PC-3 (cell line): ENCODE data around the gene ZNF148. TPM values are rescaled to one million over a fixed set of nuclear protein-coding genes. Genes with fewer than 3 reads are reported as not detected.

ENCODE experiments used
- ATAC-seq: fragments of 200-7000 bp; cut with Tn5 transposase; 2 replicates; pipeline ENCODE4 v1.9.1; 2020; ENCODE audit warnings: mild to moderate bottlenecking, moderate library complexity
- BruUV-seq: library from RNA; stranded (reverse); fragments of 400-500 nt; replicated peaks from 2 replicates; lab custom pipeline; 2021; lab: Mats Ljungman, UMichigan
- CTCF ChIA-PET: fragments of 300-600 bp; sonication (Branson Sonifier 250); formaldehyde crosslinking; loops from one replicate; lab custom pipeline; 2022; ENCODE audit warnings: antibody characterized with exemption; lab: Charles Lee
- POLR2A ChIA-PET: fragments of 300-600 bp; sonication (Branson Sonifier 250); formaldehyde crosslinking; loops from one replicate; lab custom pipeline; 2022; ENCODE audit warnings: antibody characterized with exemption; ENCODE audit not compliant: unreplicated experiment; lab: Charles Lee
- DNase-seq: peaks from one replicate; pipeline ENCODE4 v3.0.0-alpha.2; 2015
- H2AFZ ChIP-seq: fragments of 300-600 bp; sonication (generic); 2 replicates; pipeline ENCODE4 v1.6.0; 2016; ENCODE audit warnings: antibody characterized with exemption, low read length
- H3F3A ChIP-seq: fragments of 300-600 bp; sonication (generic); one replicate; pipeline ENCODE4 v1.6.0; 2017; ENCODE audit warnings: antibody characterized with exemption, low read length, control low read depth, mild to moderate bottlenecking; ENCODE audit not compliant: unreplicated experiment
- H3K27ac ChIP-seq: fragments of 300-600 bp; sonication (generic); 2 replicates; pipeline ENCODE4 v1.5.1; 2016; ENCODE audit warnings: mild to moderate bottlenecking, low read length
- H3K27me3 ChIP-seq: fragments of 300-600 bp; sonication (generic); 2 replicates; pipeline ENCODE4 v1.6.1; 2016; ENCODE audit warnings: low read length, mixed read lengths
- H3K36me3 ChIP-seq: fragments of 300-600 bp; sonication (generic); 2 replicates; pipeline ENCODE4 v1.6.1; 2016; ENCODE audit warnings: low read depth, mixed run types, low read length, mixed read lengths
- H3K4me1 ChIP-seq: fragments of 300-600 bp; sonication (generic); 2 replicates; pipeline ENCODE4 v1.5.1; 2016; ENCODE audit warnings: low read length; ENCODE audit not compliant: insufficient read depth
- H3K4me2 ChIP-seq: fragments of 300-600 bp; sonication (generic); 2 replicates; pipeline ENCODE4 v1.6.0; 2016; ENCODE audit warnings: low read length
- H3K4me3 ChIP-seq: fragments of 300-600 bp; sonication (generic); 2 replicates; pipeline ENCODE4 v1.5.1; 2016; ENCODE audit warnings: mild to moderate bottlenecking, low read length, mixed read lengths
- H3K79me2 ChIP-seq: fragments of 300-600 bp; sonication (generic); 2 replicates; pipeline ENCODE4 v1.6.1; 2017; ENCODE audit warnings: low read length, mixed read lengths
- H3K9ac ChIP-seq: fragments of 300-600 bp; sonication (generic); 2 replicates; pipeline ENCODE4 v1.6.0; 2016; ENCODE audit warnings: mild to moderate bottlenecking, low read length
- H3K9me2 ChIP-seq: fragments of 300-600 bp; sonication (generic); replicated peaks from 2 replicates; pipeline ENCODE4 v1.6.1; 2016; ENCODE audit warnings: mixed run types, low read length, mixed read lengths
- H3K9me3 ChIP-seq: fragments of 300-600 bp; sonication (generic); 2 replicates; pipeline ENCODE4 v1.6.1; 2016; ENCODE audit warnings: low read length, mixed read lengths
- H4K20me1 ChIP-seq: fragments of 300-600 bp; sonication (generic); 2 replicates; pipeline ENCODE4 v1.6.1; 2016; ENCODE audit warnings: low read length, mixed read lengths
- CTCF ChIP-seq: fragments of 300-600 bp; sonication (generic); conservative IDR thresholded peaks from 2 replicates; pipeline ENCODE4 v1.5.1; 2017; ENCODE audit warnings: antibody characterized with exemption, low read depth, mild to moderate bottlenecking, low read length
- EZH2 ChIP-seq: fragments of 300-600 bp; sonication (generic); IDR thresholded peaks from one replicate; pipeline ENCODE4 v1.6.1; 2017; ENCODE audit warnings: antibody characterized with exemption, mild to moderate bottlenecking, low read length; ENCODE audit not compliant: unreplicated experiment
- EZH2phosphoT487 ChIP-seq: fragments of 300-600 bp; sonication (generic); IDR thresholded peaks from 2 replicates; pipeline ENCODE4 v1.6.1; 2018; ENCODE audit warnings: mild to moderate bottlenecking, antibody characterized with exemption, low read length, borderline replicate concordance
- intact Hi-C: fragments of 100-400 bp; cut with micrococcal nuclease; formaldehyde crosslinking; loops from 2 replicates; pipeline ENCODE4 v1.9.0; 2023
- total RNA-seq: library from RNA; depleted of rRNA; stranded (reverse); fragments of >200 nt; gene quantifications from 2 replicates; pipeline ENCODE4 v1.2.3, GENCODE V29; 2014; rRNA removed

The ZNF148 gene
- total RNA-seq, 1 experiment from 2014 or later = 18.1 TPM

GRCh38 chr3:125179143-125179883 lies 195.8 kb downstream of the ZNF148 start:
- no peak overlapping the region for H3K4me3 ChIP-seq
- no peaks in the 10 kb centered on the region for H3K36me3 ChIP-seq
- no peaks in the 10 kb centered on the region for H3K9me2 ChIP-seq
- H3K4me1 ChIP-seq = no peaks in the 10 kb centered on the region
- H3K27ac ChIP-seq = no peak overlapping the region
- ATAC-seq (no peak), DNase-seq (no peak)
- H2AFZ ChIP-seq = no peak overlapping the region
- no peaks in the 10 kb centered on the region for H3K27me3 ChIP-seq
- no peak overlapping the region for H3K4me2 ChIP-seq
- H3K79me2 ChIP-seq = no peaks in the 10 kb centered on the region
- intact Hi-C loops = no loop called here
- POLR2A ChIA-PET = no interaction called here
- no peaks in the 10 kb centered on the region for H3K9me3 ChIP-seq
- no TSS peak for BruUV-seq
- CTCF ChIA-PET = no interaction called here
- H3F3A ChIP-seq = no peaks in the 10 kb centered on the region
- no peak for TF ChIP-seq EZH2phosphoT487
- no peak for TF ChIP-seq CTCF
- TF ChIP-seq EZH2 = no peak
- no peak overlapping the region for H3K9ac ChIP-seq
- H4K20me1 ChIP-seq = no peaks in the 10 kb centered on the region

- no peaks in the 10 kb centered on the region for H3K9me3 ChIP-seq
- no peak overlapping the region for H3K4me3 ChIP-seq
- no peaks in the 10 kb centered on the region for H3K27me3 ChIP-seq
- TF ChIP-seq EZH2phosphoT487 = no peak
- POLR2A ChIA-PET = no interaction called here
- H3F3A ChIP-seq = no peaks in the 10 kb centered on the region
- H3K79me2 ChIP-seq = no peaks in the 10 kb centered on the region
- H3K36me3 ChIP-seq = no peaks in the 10 kb centered on the region
- no TSS peak for BruUV-seq
- H3K27ac ChIP-seq = no peak overlapping the region
- H2AFZ ChIP-seq = no peak overlapping the region
- no peaks in the 10 kb centered on the region for H3K4me1 ChIP-seq
- no peaks in the 10 kb centered on the region for H4K20me1 ChIP-seq
- intact Hi-C loops = no loop called here
- ATAC-seq (no peak), DNase-seq (no peak)
- CTCF ChIA-PET = no interaction called here
- H3K4me2 ChIP-seq = no peak overlapping the region
- no peaks in the 10 kb centered on the region for H3K9me2 ChIP-seq
- H3K9ac ChIP-seq = no peak overlapping the region
Observed at GRCh38 chr3:125177746-125178145, 197.4 kb downstream of the ZNF148 start.

Other genes with a start within 250 kb of the ZNF148 start
- gene SLC12A8, start 162.6 kb downstream of the ZNF148 start, total RNA-seq = 11.0 and 11.7 TPM in 2 replicates
- gene SNX4, start 144.9 kb upstream of the ZNF148 start, total RNA-seq = 17.6 and 20.4 TPM in 2 replicates
- gene OSBPL11, start 220.2 kb upstream of the ZNF148 start, total RNA-seq = 5.5 and 9.4 TPM in 2 replicates